GM19025 (cell line): ENCODE data around the gene PAX6.

Experiments
- ATAC-seq: cut with Tn5 transposase; IDR thresholded peaks from one replicate; pipeline ENCODE4 v1.9.1; 2021; ENCODE audit warnings: mild to moderate bottlenecking, low read depth, moderate library complexity; ENCODE audit not compliant: unreplicated experiment

Gene PAX6

GRCh38 chr11:31799435-31800397 is 11.4 kb downstream of the PAX6 start:
- ATAC-seq, result no peak

GRCh38 chr11:31798554-31799434 is 12.3 kb downstream of the PAX6 start:
- ATAC-seq, result no peak

- ATAC-seq, result no peak
Measured at GRCh38 chr11:31798057-31798553, 13.0 kb downstream of the PAX6 start.

GRCh38 chr11:31797190-31798056 is 13.7 kb downstream of the PAX6 start:
- no peak for ATAC-seq

- no peak for ATAC-seq
Measured at GRCh38 chr11:31796499-31797189, 14.5 kb downstream of the PAX6 start.

- ATAC-seq, result no peak
Measured at GRCh38 chr11:31795706-31796498, 15.2 kb downstream of the PAX6 start.

- ATAC-seq, result no peak
Measured at GRCh38 chr11:31794548-31794947, 16.6 kb downstream of the PAX6 start.

GRCh38 chr11:31793264-31793663 is 17.9 kb downstream of the PAX6 start:
- ATAC-seq, result no peak

- ATAC-seq, result no peak
Measured at GRCh38 chr11:31792456-31792855, 18.7 kb downstream of the PAX6 start.

GRCh38 chr11:31792036-31792435 is 19.1 kb downstream of the PAX6 start:
- no peak for ATAC-seq

- ATAC-seq, result no peak
Measured at GRCh38 chr11:31790649-31791048, 20.5 kb downstream of the PAX6 start.

- ATAC-seq, result no peak
Measured at GRCh38 chr11:31788085-31788484, 23.0 kb downstream of the PAX6 start.

- no peak for ATAC-seq
Measured at GRCh38 chr11:31786996-31787685, 24.0 kb downstream of the PAX6 start.

- ATAC-seq, result no peak
Measured at GRCh38 chr11:31784611-31785010, 26.5 kb downstream of the PAX6 start.

GRCh38 chr11:31783252-31783651 is 27.9 kb downstream of the PAX6 start:
- ATAC-seq, result no peak

- no peak for ATAC-seq
Measured at GRCh38 chr11:31782257-31782656, 28.9 kb downstream of the PAX6 start.

- no peak for ATAC-seq
Measured at GRCh38 chr11:31780480-31780971, 30.6 kb downstream of the PAX6 start.

GRCh38 chr11:31780078-31780477 is 31.0 kb downstream of the PAX6 start:
- no peak for ATAC-seq
